NCI-H460 (cell line): ENCODE measurements around the gene CDR2. TPM values are rescaled to one million over a fixed set of nuclear protein-coding genes. Genes with fewer than 3 reads are reported as not detected.
"Not testable (repeated sequence)": the region's sequence is repeated elsewhere in the genome, so short reads cannot be mapped to it uniquely, and the experiment has no call there.

Experiments used
- DNase-seq: peaks from one replicate; pipeline ENCODE4 v3.0.0-alpha.2; 2016; ENCODE audit warnings: low read depth; ENCODE audit errors: extremely low read depth
- total RNA-seq: library from RNA; depleted of rRNA; stranded (reverse); fragments of >200 nt; shearing (Covaris generic); gene quantifications from 2 replicates; pipeline ENCODE4 v1.2.3, GENCODE V29; 2014; rRNA removed

The CDR2 gene
- total RNA-seq, 1 experiment from 2014 or later: 21.2 TPM

- DNase-seq: no peak
These were observed 62.9 kb downstream of the CDR2 start for GRCh38 chr16:22311520-22311919.

- no peak for DNase-seq
These were observed 65.4 kb downstream of the CDR2 start for GRCh38 chr16:22308824-22309520.

DNA sequence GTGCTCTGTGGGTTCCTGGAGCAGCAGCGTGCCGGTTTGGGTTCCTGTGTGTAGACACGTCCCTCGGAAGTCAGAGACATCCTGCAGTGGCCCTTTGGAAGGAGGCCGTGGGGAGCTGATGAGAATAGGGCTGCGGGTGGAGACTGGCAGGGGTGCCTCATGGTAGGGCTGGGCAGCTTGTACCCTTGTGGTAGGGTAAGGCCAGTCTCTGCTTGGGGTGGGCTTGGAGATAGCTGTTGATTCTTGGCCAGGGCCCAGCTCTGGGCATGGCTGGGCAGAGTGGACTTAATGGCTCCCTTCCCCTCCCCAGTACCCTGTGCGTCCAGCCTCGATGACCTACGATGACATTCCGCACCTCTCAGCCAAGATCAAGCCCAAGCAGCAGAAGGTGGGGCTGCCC, 66.6 kb downstream of the CDR2 start:
- DNase-seq: no peak

GRCh38 chr16:22306788-22307187, 67.6 kb downstream of the CDR2 start:
- no peak for DNase-seq

GRCh38 chr16:22304411-22304810, 70.0 kb downstream of the CDR2 start:
- no peak for DNase-seq

DNA sequence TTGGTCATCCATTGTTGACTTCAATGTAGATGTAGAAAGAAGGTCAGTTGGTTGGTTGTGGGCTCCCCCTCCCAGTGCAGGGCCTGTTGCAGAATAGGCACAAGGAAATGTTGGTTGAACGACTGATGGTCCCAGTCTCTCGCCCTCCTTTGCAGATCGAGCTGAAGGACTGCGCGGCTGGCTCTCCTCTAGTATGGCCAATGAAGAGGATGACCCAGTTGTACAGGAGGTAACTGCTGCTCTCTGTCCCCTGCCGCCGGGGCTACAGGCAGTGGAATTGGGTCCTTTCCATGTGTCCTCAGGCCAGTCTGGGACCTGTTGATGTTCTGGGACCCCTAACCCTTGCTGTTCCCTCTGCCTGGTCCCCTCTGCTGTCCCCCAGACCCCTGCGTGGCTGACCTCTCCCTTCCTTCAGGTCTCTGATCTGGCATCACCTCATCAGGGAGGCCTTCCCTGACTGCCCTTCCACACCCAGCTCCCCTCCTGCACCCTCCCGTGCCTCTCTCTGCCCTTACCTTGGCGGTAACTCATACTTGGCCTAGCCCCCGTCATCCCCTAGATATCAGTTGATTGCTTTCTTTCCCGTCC, 71.5 kb downstream of the CDR2 start:
- no peak for DNase-seq

DNA sequence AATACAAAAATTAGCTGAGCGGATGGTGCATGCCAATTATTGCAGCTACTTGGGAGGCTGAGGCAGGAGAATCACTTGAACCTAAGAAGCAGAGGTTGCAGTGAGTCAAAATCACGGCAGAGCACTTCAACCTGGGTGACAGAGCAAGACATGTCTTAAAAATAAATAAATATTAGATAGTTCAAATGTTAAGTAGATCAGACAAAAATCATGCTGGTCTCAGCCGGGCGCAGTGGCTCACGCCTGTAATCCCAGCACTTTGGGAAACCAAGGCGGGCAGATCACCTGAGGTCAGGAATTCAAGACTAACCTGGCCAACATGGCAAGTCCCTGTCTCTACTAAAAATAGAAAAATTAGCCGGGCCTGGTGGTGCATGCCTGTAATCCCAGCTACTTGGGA, 73.0 kb downstream of the CDR2 start:
- not testable (repeated sequence) for DNase-seq

DNA sequence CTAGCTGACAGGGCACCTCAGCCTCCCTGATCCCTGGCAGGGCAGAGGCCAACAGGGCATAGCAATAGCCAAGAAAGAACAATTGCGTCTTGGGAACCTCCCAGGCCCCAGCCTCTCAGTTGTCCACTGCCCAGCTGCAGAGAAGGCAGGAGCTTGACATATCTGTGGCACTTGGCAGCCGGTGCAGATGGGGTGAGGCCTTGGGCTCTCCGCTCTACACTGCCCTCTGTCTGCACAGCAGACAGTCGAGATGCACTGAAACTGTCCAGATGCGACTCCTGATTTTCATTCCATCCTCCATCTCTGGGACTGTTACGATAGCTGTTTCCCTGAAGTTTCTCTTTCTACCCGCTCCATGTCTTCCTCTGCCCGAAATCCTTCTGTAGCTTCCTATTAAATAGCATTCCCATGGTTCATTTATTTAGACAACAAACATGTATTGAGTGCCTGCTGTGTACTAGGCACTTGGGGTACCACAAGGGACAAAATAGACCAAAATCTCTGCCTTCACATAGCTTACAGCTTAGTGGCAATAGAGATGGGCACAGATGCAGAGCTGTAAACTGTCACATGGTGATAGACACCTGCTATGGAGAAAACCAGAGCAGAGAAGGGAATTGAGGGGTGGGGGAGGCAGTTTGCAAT, 73.9 kb downstream of the CDR2 start:
- peak; percentile 60 for DNase-seq

- DNase-seq: no peak
These were observed 75.4 kb downstream of the CDR2 start for GRCh38 chr16:22299036-22299435.

- DNase-seq: peak; percentile 93
These were observed 76.3 kb downstream of the CDR2 start for GRCh38 chr16:22297871-22298733.

DNA sequence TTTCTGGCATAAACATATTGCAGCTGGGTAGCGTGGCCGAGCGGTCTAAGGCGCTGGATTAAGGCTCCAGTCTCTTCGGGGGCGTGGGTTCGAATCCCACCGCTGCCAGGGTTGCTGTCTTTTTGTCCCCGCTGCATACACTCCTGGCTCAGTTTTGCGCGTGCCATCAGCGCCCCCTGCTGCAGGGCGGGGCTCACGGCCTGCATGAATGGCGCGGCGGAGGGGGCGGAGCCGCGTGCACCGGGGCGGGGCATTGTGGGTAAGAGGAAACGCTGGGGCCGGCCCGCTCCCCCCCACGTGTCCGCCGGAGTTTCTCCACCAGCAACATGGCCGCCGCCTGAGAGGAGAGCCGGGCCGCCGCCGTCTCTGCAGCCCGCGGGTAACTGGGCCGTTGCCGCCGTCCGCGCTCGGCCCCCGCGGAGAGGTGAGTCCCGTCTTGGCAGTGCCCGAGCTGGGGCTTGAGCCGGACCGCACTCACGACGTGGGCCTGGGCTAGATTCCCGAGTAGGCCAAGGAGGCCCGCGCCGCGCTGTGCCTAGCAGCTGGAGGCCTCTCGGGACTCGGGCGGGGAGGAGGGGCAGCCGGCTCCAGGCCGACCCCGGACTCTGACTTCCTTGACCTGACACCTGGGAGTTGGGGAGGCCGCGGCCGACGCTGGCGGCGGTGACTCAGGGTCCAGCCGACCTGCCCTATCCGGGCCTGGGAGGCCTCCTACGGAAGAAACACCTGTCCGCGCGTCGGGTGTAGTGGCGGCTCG, 77.1 kb downstream of the CDR2 start, which contains the start of gene POLR3E:
POLR3E (plus strand) TSS at position 296 of the 757 bp plus-strand sequence. CDS start 5,560 bp downstream, outside the sequence.
- peak; percentile 98 for DNase-seq

DNA sequence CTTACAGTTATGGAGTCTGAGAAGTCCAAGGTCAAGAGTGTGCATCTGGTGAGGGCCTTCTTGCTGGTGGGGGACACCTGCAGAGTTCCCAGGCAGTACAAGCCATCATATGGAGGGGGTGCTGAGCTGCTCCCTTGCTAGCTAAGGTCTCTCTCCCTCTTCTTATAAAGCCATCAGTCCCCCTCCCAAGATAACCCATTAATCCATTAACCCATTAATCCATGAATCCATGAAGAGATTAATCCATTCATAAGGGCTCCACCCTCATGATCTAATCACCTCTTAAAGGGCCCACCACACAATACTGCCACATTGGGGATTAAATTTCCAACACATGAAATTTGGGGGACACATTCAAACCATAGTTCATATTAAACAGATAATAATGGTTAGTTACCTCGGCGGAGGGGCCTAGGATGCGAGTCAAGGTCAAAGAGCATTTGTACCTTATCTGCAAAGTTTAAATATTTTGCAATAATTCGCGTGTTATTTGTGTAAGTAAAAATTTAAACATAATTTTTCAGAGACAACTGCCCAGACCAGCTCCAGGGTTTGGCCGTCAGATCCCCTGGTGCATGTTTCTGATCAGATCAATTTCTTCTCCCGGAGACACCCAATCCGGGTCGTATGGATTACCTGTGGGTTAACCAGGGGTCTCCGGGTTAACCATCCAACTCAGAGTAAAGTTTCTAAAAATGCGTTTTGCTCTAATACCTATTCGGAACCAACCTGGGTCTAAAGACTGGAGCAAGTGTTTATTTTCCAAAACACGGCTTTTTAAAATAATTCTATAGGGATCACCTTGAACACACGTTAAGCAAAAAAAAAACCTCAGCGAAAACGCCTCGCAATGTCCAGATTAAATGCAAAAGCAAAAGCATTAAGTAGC, 78.0 kb downstream of the CDR2 start:
- no peak for DNase-seq

Other genes starting within 250 kb of the CDR2 start
- gene SDR42E2, start 212.1 kb downstream of the CDR2 start, total RNA-seq: not detected in 2 replicates
- gene EEF2K, start 168.3 kb downstream of the CDR2 start, total RNA-seq: 11.5 and 15.9 TPM in 2 replicates
- gene POLR3E, start 77.2 kb downstream of the CDR2 start, total RNA-seq: 62.8 and 67.5 TPM in 2 replicates
- 41.9 and 70.6 TPM in 2 replicates for gene NPIPB5, start 136.3 kb upstream of the CDR2 start, total RNA-seq